Stomach (tissue), 9 donors: ENCODE results near the gene SULT2A1. TPM values are rescaled to one million over a fixed set of nuclear protein-coding genes. Genes with fewer than 3 reads are reported as not detected.

Experiments used
- DNase-seq, 2 donors: peaks; one replicate each; pipeline versions ENCODE4 v3.0.0 to v3.0.0-alpha.2; 2013 to 2019
- H3K27ac ChIP-seq, 5 donors: fragments of 200-600 bp in 4 of 5; sonication (generic) in 4 of 5; one replicate each; pipeline ENCODE4 v1.5.1; 2013 to 2019; ENCODE audit warnings: mild to moderate bottlenecking in 1 of 5, moderate library complexity in 1 of 5
- H3K27me3 ChIP-seq, 3 donors: fragments of 200-600 bp; sonication (generic); one replicate each; pipeline ENCODE4 v1.5.1; 2017 to 2019; ENCODE audit warnings: mixed run types in 1 of 3
- H3K36me3 ChIP-seq, 4 donors: fragments of 200-600 bp; sonication (generic); 1 replicate in 3 of 4; 2 replicates in 1 of 4; pipeline ENCODE4 v1.5.1; 2016 to 2019
- H3K4me1 ChIP-seq, 4 donors: fragments of 200-600 bp; sonication (generic); one replicate each; pipeline ENCODE4 v1.5.1; 2016 to 2019
- H3K4me3 ChIP-seq, 4 donors: fragments of 200-600 bp; sonication (generic) in 3 of 4; one replicate each; pipeline ENCODE4 v1.5.1; 2016 to 2019; ENCODE audit warnings: mild to moderate bottlenecking in 1 of 4
- H3K9me3 ChIP-seq, 4 donors: fragments of 200-600 bp; sonication (generic); one replicate each; pipeline ENCODE4 v1.5.1; 2016 to 2019
- EP300 ChIP-seq: sonication (generic); formaldehyde crosslinking; IDR thresholded peaks from one replicate; pipeline ENCODE4 v1.6.1; 2017; ENCODE audit warnings: antibody characterized with exemption
- POLR2A ChIP-seq, 4 donors: fragments of 450-650 bp; IDR thresholded peaks; one replicate each; pipeline ENCODE4 v1.6.1; 2016; ENCODE audit warnings: antibody characterized with exemption in 4 of 4, control low read depth in 2 of 4, mild to moderate bottlenecking in 1 of 4, moderate library complexity in 1 of 4
- POLR2AphosphoS5 ChIP-seq, 3 donors: sonication (generic); formaldehyde crosslinking; IDR thresholded peaks; one replicate each; pipeline ENCODE4 v1.6.1; 2016; ENCODE audit warnings: antibody characterized with exemption in 3 of 3
- WGBS, 5 donors: extraction: QIAGEN DNeasy Blood & Tissue Kit in 3 of 5; methylation state at CpG; one replicate each; pipeline versions ENCODE4 v1.1.5 to v1.1.7; 2013 to 2018; 5-methylcytosine and 5-hydroxymethylcytosine counted together
- intact Hi-C: fragments of 100-400 bp; cut with DNase I; formaldehyde crosslinking; loops from one replicate; pipeline ENCODE4 v1.15.1; 2023; ENCODE audit warnings: low total_unique reads
- polyA plus RNA-seq, 3 donors: library from polyadenylated mRNA; stranded (reverse); fragments of 200-250 nt; gene quantifications; one replicate each; pipeline ENCODE4 v1.2.3, GENCODE V29; 2013
- total RNA-seq, 5 donors: library from RNA; depleted of rRNA; stranded (reverse); fragments of >200 nt; gene quantifications; one replicate each; pipeline versions ENCODE4 v1.1.0 to v1.2.3, GENCODE V29; 2014 to 2016
- TF ChIP-seq, protein P1 (sequence below), 7 experiments: fragments of 450-650 bp in 4 of 7; fragments of 200-600 bp in 3 of 7; sonication (generic) in 3 of 7; IDR thresholded peaks; one replicate each; pipeline ENCODE4 v1.5.1; 2016 to 2019; ENCODE audit warnings: antibody characterized with exemption in 7 of 7, control low read depth in 2 of 7, mild to moderate bottlenecking in 1 of 7
- donor health status: healthy with polysubstance abuse.
- donor health status: Bipolar disorder and iron deficiency.
- donor health status: healthy.

SULT2A1 gene
- total and polyA plus RNA-seq, 8 donors = 0.48 to 16.5 (median 8.5) TPM; not detected in 3

DNA sequence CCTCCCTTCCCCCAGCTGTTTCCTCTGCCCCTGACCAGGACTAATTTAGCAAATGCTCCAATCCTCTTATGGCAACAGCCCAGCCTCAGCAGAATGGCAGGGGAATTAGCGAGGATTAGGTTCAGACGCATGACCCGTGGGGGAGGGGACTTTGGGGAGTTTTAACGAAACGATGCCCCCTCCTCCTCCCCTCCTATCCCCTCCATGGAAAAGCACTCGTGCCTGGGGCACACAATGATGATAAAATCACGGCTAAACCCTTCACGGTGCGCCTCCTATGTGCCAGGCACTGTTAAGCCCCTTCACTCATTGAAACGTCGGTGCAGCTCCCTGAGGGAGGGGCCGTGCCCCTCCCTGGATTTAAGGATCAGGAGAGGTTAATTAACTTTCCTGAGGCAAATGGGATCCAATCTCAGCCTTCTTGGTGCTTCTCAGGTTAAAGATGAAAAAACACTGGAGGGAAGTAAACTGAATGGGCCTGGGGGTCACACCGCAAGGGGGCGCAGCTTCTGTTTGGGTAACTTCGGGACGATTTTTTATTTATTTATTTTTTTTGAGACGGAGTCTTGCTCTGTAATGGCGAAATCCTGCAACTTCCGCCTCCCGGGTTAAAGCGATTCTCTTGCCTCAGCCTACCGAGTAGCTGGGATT is 37.2 kb downstream of the SULT2A1 start:
- DNase-seq = no peak
- Histone ChIP-seq H3K27ac (no peak overlapping the region), H3K36me3 (no peaks in the 10 kb centered on the region), H3K4me3 (no peak overlapping the region), H3K9me3 (no peaks in the 10 kb centered on the region), H3K4me1 (peaks cover 0 to 13% (median 0%) of the 10 kb centered on the region in 4 donors), H3K27me3 (peaks cover 0 to 88% (median 31%) of the 10 kb centered on the region in 3 donors)
- TF ChIP-seq, protein P1, sequence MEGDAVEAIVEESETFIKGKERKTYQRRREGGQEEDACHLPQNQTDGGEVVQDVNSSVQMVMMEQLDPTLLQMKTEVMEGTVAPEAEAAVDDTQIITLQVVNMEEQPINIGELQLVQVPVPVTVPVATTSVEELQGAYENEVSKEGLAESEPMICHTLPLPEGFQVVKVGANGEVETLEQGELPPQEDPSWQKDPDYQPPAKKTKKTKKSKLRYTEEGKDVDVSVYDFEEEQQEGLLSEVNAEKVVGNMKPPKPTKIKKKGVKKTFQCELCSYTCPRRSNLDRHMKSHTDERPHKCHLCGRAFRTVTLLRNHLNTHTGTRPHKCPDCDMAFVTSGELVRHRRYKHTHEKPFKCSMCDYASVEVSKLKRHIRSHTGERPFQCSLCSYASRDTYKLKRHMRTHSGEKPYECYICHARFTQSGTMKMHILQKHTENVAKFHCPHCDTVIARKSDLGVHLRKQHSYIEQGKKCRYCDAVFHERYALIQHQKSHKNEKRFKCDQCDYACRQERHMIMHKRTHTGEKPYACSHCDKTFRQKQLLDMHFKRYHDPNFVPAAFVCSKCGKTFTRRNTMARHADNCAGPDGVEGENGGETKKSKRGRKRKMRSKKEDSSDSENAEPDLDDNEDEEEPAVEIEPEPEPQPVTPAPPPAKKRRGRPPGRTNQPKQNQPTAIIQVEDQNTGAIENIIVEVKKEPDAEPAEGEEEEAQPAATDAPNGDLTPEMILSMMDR (IDR thresholded peaks at IDR 0.05) = peak in 1 of 7 experiments; percentile 9
- TF ChIP-seq POLR2AphosphoS5 (IDR thresholded peaks at IDR 0.05) = no peak
- intact Hi-C loops = no loop called here
- whole genome bisulfite sequencing, 5 donors = 4 to 6% (median 5%) methylated on average over 22 of the region's 22 CpGs

DNA sequence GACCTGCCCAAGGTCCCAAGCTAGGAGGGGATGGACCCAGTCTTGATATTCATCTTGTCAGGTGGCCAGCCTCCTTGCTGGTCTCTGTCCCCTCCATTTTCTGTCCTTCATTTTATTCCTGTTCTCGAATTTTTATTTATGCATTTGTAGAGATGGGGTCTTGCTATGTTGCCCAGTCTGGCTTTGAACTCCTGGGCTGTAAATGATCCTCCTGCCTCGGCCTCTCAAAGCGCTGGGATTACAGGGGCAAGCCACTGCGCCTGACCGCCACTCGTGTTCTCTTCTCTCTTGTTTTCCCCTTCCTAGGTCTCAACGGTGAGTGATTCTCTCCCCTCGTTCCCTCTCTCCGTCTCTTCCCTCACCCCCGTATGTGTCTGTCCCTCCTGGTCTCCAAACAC is 37.7 kb downstream of the SULT2A1 start:
- TF ChIP-seq, protein P1 (IDR thresholded peaks at IDR 0.05) = no peak
- TF ChIP-seq EP300 = no peak
- no peak for TF ChIP-seq POLR2AphosphoS5 (IDR thresholded peaks at IDR 0.05)
- TF ChIP-seq POLR2A (IDR thresholded peaks at IDR 0.05) = no peak
- H3K27me3 ChIP-seq = peaks cover 0 to 88% (median 31%) of the 10 kb centered on the region in 3 donors

DNA sequence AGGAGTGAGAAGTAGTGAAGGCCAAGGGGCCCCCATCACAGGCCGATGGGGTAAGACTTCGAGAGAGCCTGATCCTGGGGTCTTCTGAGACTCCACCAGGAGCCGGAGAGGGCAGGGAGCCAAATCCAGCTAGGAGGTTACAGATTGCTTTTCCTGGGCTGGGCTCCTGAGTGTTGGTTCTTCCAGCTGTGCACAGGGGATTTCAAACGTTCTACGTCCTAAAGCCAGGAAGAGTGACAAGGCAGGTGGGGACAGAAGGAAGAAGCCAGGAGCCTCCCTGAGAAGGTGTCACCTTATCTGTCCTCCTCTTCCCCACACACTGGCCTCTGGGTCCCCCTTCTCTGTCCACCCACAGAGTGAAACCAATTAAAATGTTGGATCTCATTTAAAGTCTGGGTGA is 43.2 kb downstream of the SULT2A1 start:
- intact Hi-C loops = no loop called here
- Histone ChIP-seq H3K4me3 (no peak overlapping the region), H3K27me3 (peaks cover 0 to 73% (median 12%) of the 10 kb centered on the region in 3 donors), H3K36me3 (no peaks in the 10 kb centered on the region), H3K4me1 (no peaks in the 10 kb centered on the region), H3K27ac (no peak overlapping the region), H3K9me3 (no peaks in the 10 kb centered on the region)
- TF ChIP-seq POLR2AphosphoS5 (IDR thresholded peaks at IDR 0.05) (no peak), POLR2A (IDR thresholded peaks at IDR 0.05) (no peak), EP300 (no peak)
- TF ChIP-seq, protein P1 (IDR thresholded peaks at IDR 0.05) = no peak
- no peak for DNase-seq
- WGBS, 5 donors = 46 to 64% (median 53%) methylated on average over 5 of the region's 5 CpGs

More for the DNA sequence above, 37.7 kb downstream of the SULT2A1 start:
- DNase-seq = no peak
- intact Hi-C loops = no loop called here
- Histone ChIP-seq H3K36me3 (no peaks in the 10 kb centered on the region), H3K4me1 (peaks cover 0 to 13% (median 0%) of the 10 kb centered on the region in 4 donors), H3K27ac (no peak overlapping the region), H3K4me3 (no peak overlapping the region), H3K9me3 (no peaks in the 10 kb centered on the region)
- 49 to 62% (median 53%) methylated on average over 10 of the region's 10 CpGs for WGBS, 5 donors

DNA sequence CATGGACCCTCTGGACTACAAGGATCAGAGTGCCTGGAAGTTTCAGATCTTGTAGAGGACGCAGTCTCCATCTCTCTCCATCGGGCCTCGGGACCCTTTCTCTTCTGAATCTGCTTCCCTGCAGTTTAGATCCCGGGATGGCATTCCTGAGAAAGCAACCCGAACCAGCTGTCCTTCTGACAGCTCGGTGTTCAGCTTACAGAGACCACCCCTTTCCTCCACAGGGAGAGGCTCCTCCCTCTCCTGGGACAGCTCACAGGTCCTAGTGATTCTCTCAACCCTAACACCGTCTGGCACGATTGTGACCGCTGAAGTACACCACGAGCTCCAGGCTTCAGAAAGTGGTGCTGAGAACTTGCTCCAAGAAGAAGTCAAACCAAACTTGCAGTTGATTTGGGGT is 46.2 kb downstream of the SULT2A1 start:
- H3K9me3 ChIP-seq = no peaks in the 10 kb centered on the region
- H3K27me3 ChIP-seq = peaks cover 0 to 48% (median 12%) of the 10 kb centered on the region in 3 donors
- no peak for DNase-seq
- no peak overlapping the region for H3K27ac ChIP-seq
- H3K4me3 ChIP-seq = no peak overlapping the region
- intact Hi-C loops = no loop called here
- H3K4me1 ChIP-seq = no peaks in the 10 kb centered on the region
- 16 to 23% (median 19%) methylated on average over 8 to 10 of the region's 10 CpGs for WGBS, 5 donors
- no peaks in the 10 kb centered on the region for H3K36me3 ChIP-seq
- TF ChIP-seq POLR2AphosphoS5 (IDR thresholded peaks at IDR 0.05) = no peak
- TF ChIP-seq POLR2A (IDR thresholded peaks at IDR 0.05) = no peak
- no peak for TF ChIP-seq EP300
- TF ChIP-seq, protein P1 (IDR thresholded peaks at IDR 0.05) = no peak
